GM19351 (cell line): ENCODE measurements around the gene WNT3.
"Not testable (repeated sequence)": the region's sequence is repeated elsewhere in the genome, so short reads cannot be mapped to it uniquely, and the experiment has no call there.

Source experiments
- ATAC-seq: cut with Tn5 transposase; IDR thresholded peaks from one replicate; pipeline ENCODE4 v1.9.1; 2021; ENCODE audit warnings: mild to moderate bottlenecking, moderate library complexity; ENCODE audit not compliant: unreplicated experiment

WNT3 gene

DNA sequence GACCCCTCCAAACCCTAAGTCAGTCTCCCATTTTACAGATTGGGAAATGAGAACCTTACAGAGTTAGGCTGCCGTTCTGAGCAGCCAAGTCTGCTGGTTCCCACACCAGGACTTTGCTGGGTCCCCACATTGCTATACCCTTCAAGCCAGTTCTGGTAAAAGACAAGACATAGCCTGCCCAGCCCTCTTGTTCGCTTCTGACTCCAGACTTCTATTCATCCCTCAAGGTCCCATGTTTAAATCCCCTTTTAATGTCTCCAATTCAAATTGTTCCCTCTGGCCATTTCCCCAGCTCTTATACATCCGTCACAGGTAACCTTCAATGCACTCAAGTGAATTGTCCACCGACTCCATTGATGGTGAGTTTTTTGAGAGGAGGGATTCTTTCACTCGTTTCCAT lies 30.2 kb downstream of the WNT3 start:
- ATAC-seq: no peak

DNA sequence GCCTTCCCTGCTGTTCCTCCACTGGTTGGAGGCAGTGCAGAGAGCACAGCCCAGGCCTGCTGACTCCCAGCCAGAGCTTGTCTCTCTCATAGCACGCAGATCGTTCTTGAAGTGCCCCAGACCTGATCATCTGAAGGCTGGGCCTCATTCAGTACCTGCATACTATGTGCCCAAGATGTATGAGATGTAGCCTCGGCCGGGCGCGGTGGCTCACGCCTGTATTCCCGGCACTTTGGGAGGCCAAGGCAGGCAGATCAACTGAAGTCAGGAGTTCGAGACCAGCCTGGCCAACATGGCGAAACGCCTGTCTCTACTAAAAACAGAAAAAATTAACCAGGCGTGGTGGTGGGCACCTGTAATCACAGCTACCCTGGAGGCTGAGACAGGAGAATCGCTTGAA lies 31.0 kb downstream of the WNT3 start:
- no peak for ATAC-seq

DNA sequence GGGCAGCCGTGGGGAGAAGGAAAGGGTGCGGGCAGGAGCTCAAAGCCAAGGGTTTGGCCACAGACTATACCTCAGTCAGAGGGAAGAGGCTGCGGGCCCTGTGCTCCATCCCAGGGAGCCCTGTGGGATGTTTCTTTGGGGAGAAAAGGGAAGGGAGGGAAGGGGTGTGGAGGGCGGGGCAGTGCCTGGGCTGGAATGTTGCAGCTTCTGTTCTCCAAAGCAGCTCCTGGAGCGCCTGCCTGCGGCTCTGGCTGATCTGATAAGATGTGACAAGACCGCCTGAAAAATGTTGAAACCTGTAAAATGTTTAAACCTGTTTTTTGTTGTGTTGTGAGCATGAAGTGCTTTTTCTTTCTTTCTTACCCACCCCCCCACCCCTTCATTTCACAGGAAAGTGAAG lies 32.8 kb downstream of the WNT3 start:
- no peak for ATAC-seq

DNA sequence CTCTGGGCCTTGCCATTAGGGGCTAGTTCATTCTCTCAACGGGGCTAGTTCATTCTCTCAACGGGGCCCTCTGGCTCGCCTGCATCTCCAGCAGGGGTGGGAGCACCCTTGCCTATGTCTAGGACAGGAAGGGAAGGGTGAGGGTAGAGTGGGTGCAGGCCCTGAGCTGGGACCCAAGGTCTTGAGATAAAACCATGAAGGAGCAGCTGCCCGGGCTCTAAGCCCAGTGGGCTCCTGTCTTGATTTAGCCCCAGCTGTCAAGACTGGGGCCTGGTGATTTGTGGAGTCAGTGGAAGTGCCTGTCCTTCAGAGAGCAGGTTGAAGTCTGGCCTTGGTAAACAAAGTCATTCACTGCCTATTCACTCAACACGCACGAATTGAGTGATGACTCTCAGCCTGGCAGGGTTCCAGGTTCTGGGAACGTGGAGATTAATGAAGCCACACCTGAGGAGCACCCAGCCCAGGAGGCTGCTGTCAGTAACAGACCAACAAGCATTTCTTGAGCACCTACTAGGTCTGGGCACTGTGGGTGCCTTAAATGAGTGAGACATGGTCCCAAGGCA lies 35.4 kb downstream of the WNT3 start:
- no peak for ATAC-seq

DNA sequence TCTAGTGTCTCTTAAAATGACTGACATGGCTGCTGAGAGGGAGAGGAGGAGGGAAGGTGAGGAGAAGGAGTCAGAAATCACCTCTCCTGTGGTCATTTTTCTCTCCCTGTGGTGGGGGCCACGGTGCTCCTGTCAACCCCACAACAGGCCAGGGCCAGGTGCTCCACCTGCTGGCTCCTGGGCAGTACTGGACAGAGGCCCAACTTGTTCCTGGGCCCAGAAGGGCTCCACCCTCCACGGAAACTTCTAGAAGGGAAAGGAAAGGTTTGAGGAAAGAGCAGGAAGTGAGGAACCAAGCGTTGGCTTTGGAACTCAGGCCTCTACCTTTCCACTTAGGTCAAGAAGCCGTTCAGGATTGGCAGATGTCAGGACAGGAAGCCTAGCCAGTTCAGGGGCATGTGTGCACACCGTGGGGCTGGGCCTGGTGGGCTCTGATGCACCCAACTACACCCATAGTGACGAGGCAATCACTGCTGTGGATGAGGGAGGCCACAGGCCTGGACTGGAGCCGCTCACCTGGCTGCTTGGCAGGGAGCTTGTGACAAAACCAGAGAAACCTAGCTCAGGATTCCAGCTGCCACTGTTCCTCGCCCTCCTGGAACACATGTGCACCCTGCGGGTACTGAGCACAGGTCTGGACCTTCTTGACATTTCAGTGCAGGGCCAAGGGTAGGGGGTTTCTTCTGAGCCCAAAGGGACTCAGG lies 36.1 kb downstream of the WNT3 start:
- no peak for ATAC-seq

DNA sequence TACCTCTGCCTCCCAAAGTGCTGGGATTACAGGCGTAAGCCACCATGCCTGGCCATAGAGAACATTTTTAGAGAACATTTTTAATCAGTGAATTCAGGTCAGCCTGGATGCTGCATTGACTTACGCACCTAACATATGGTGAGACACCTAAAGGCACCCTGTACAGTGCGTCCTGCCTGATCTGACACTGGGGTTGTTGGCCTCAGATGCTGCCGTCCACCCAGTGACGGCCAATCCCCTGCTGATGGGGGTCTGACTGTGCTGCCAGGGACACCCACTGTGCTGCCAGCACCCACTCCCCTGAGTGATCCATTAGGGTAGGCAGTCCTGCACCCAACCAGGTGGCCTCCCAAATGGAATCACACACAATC lies 38.5 kb downstream of the WNT3 start:
- no peak for ATAC-seq

DNA sequence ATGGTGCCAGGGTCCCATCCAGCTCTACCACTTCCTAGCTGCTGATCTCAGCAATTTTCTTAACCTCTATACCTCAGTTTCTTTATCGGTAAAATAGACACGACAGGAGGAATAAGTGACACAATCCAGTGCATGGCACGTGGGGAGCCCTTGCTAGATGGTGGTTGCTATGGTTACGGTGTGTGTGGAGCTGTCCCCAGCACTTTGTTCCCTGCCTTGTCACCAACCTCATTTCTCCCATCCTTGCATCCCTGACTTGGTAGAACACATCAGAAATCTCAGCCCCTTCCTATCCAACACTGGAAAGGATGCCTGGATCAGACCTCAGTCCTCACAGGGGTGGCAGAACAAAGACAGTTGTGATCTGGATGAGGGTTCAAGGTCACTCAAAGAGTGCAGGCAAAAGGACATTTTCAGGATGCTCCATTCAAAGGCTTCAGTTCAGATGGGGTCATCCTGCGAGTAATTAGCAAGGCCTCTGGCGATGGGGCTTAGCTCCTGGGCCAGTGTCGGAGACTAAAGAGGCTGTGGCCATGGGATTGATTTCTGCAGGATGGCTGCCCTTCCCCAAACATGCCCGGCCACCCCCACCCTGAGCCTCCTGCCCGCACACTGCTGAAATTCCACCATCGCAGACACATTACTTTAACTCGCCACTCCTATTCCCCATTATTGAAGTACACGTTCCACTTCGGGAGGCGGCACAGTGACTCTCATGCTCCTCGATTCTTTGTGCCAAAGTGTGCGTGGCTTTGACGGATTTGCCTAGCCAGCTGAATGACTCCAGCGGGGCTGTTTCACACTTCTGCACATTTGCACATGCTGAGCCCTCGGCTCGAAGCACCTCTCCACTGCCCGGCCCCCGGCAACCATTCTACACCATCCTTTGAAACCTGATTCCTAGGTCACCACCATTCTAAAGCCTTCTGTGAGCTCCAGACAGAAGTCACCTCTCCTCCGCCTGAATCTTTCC lies 40.3 kb downstream of the WNT3 start:
- ATAC-seq: no peak

DNA sequence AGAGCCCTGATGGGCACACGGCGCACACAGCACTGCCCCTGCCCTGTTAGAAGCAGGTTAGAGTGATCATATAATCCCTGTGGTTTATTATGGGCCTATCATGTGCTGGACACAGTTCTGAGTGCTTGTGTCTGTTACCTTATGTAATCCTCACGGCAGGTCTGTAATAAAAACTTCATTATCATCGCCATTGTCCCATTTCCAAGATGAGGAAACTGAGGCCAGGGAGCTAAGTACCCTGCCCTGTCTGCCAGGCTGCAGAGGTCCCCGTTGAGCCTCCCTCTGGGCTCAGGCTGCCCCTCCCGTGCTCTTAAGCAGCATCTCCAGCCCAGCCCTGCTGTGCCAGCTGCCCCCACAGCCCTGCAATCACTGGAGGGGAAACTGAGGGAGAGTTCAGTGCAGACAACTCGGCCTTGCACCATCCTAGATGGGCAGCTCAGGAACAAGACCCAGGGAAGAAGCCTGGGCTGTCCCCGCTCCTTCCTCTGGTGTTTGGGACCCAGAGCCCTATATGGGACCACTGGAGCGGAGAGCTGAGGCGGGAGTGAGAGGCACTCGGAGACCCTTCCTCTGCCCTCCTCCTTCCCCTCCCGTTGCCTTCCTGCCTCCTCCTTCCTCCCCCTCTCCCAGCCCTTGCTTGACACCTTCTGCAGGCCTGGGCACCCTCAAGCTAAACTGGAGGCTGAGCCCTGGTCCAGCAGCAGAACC lies 42.0 kb downstream of the WNT3 start:
- no peak for ATAC-seq

DNA sequence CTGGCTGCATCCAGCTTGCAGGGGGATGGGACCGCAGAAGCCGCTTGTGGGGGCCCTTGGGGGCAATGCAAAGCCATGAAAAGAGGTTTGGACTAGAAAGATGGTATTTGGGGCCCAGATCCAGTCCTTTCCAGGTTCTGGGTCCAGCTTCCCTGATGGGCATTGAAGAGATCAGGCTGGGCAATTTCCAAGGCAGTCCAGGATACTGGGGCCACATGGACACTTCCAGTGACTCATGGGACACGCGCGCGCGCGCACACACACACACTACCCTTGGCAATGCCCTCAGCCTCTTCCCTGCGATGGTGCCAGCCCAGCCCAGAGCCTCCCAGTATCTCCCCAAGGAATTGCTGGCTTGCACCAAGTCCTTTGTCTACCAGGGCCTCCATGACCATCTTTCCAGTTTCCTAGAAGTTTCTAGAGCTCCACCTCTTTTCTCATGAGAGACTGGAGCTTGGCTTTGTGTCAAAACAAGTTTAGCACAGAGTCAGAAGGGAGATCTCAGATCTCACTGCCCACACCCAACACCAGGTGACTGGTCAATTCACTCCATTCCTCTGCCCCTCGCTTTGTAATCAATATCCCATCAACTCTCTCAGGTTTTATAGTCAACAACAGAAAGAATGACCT lies 44.3 kb downstream of the WNT3 start:
- ATAC-seq: no peak

DNA sequence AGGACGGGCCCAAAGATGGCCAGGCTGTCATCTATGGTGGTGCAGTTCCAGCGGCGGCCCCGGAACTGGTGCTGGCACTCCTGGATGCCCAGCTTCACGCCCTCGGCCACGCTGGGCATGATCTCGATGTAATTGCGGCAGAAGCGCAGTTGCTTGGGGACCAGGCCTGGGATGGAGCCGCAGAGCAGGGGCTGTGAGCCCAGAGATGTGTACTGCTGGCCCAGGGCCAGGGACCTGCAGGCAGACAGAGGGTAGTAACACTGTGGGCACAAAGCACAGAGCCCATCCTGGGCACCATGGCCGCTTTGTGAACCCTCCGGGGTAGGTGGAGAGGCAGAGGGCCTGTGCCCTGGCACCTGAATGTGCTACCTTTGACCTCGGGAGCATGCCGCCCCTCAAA lies 44.8 kb downstream of the WNT3 start:
- ATAC-seq: no peak

DNA sequence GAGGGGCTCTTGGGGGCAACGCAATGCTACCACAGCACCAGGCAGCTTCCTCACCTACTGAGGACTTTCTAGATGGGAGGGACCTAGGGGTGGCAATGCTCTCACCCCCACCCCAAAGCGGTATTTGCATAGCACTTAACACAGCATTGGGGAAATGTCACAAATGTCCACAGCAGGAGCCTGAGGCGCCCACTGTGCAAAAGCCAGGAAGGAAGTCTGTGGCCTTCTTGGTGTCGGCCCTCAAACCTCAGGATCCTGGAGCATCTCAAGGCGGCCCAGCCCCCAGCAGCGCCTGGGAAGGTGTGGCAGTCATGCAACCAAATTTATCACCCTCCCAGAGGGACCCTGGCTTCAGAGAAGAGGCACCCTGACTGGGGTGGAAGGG lies 45.3 kb downstream of the WNT3 start:
- no peak for ATAC-seq

DNA sequence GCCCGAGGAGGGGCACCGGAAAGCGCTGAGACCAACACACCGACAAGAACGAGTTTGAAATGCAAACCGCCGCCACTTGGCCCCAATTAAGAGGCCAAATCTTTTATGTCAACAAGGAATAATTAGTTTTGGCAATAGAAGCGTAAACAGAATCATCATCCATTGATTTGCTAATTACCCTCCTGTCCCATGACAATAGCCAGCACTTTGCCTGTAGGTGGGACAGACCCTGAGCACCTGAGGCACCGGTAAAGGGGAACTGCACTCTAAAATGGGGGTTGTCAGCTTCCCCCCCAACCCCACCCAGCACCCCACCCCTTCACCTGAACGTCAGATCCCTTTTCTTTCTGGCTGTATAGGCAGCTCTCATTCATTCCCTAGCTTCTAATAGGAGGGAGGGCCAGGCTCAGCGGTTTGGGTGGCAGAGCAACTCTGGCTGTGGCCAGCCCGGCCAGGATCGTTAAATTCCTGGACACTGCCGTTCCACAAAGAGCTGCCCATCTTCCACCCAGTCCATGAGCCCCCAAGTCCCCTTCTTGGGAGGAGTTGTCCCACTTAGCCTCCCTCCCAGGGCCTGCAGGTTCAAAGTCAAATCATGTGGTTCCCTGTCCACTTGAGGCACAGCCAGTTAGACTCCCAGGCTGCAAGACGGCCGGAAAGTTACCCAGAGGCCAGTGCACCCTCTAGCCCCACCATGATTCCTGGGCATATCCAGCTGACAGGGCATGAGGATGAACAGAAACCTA lies 45.8 kb downstream of the WNT3 start:
- ATAC-seq: no peak

DNA sequence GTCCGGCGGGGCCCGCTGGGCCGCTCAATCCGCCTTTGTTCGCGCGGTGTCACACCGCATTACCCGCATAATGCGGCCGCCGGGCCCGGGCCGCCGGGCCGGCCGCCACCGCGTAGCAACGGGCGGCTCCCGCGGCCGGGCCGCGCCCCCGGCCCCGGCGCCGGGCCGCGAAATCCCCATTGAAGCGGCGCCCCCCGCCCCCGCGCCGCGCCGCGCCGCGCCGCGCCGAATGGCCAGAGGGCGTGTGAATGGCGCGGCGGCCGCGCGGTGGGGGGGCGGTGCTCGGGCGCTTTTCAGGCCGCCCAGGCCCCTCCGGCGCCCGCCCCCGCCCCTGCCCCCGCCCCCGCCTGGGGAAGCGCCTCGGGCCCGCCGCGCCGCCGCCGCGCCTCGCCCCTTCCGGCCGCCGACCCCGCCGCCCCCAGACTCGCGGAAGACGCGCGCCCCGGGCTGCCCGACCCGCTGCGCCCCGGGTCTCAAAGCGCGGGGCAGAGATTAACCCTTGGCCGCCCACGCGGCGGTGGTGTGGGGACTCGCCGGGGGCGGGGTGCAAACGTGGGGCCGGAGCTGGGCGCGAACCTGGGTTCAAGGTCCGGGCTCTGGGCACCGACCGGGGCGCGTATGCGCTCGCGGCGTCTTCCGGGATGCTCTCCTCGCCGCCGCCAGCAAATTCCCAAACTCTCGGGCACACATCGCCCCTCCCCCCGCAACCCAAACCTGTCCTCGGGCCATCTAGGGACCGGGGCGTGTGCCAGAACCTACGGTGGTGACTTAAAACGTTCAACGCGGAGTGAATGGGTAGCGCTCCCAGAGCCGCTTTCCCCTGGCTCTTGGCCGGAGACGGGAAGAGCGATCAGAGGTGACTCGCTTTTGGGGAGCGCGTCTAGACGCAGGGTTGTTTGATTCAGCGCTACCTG lies 46.7 kb downstream of the WNT3 start:
- ATAC-seq: no peak

DNA sequence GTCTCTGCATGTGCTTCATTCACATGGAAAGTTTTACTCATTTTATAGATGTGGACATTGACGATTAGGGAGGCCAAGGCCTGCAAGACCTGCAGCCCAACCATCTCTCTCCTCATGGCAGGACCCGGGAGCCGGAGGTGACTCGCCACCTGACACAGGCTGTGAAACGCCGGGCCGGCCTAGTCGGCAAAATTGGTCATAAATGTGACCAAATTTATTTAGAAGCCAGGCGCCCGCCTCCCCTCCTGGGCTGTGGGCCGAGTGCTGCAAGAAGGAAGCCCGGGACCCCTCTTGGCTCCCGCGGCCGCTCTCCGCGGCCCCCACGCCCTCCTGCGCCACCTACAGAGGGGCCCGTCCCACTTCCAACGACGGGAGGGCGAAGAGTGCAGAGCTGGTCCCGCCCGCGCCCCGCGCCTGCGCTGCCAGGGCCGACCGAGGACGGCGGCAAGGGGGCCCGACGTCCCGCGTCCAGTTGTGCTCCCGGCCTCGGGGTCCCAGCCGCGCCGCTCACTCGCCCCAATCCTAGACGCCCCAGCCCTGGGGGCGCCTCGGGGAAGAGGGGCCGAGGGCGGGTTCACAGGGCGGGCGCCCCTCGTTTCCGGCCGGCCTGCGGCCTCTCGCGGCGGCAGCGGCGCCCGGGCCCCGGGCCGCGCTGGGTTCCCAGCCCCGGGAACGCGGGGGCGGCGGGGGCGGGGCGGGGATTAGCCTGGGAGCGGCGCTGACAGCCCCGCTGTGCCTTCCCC lies 47.5 kb downstream of the WNT3 start:
- ATAC-seq: no peak

DNA sequence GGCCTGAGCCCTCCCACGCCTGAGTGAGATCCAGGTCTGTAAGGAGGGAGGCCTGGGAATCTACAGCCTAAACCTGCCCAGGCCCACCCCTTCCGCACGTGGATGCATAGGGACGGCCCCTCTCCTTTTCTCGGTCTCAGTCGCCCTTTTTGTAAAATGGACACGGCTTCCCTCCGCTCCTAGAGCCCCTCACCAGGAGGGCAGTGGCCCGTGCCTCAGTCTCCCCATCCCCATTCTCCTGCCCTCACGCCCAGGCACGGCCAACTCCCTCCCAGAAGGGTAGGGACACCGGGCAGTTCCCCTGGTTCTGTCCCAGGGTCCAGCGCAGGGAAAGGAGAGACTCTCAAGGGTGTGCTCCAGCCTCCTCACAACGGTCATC lies 48.1 kb downstream of the WNT3 start:
- no peak for ATAC-seq

DNA sequence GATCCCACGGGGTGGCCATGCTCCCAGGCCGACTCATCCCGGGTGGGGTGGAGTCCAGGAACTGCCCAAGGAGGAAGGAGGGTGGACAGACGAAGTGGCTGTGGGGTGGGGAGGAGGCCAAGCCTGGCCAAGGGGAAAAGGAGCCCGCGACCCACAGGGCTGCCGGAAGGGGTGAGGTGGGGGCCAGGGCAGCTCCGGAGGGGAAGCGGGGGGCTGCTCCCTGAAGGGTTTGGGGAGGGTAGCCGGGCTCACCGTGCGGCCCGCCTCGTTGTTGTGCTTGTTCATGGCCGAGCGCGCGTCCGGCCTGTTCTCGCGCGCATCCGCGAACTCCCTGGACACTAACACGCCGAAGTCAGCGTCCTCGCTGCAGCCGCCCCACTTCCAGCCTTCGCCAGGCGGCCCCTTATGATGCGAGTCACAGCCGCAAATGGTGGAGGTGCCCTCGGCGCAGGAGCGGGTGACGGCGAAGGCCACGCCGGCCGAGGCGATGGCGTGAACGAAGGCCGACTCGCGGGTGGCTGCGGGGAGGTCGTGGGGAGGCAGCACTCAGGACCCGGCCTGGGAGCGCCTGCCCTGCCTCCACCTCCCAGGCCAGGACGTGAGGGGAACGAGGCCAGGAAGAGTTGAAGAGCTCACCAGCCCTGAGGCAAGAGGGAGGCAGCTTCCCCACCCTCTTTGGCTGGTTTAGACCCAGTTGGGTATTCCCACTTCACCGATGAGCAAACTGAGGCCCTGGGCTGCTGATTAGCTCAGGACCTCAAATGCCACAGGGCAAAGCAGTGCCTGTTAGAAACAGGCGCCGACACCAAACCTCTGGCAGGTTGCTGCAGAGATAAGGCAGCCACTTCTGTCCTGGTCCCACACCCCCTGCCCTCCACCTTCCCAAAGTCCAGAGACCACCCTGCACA lies 48.7 kb downstream of the WNT3 start:
- no peak for ATAC-seq

DNA sequence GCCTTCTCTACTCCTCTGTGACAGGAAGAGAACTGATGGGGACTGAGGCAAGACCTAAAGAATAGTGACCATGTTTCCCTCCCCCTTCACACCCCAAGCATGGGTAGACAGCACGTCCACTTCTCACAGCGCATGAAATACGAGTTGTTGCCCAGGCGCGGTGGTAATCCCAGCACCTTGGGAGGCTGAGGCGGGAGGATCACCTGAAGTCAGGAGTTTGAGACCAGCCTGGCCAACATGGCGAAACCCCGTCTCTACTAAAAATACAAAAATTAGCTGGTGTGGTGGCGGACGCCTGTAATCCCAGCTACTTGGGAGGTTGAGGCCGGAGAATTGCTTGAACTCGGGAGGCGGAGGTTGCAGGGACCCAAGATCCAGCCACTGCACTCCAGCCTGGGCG lies 49.6 kb downstream of the WNT3 start:
- not testable (repeated sequence) for ATAC-seq

DNA sequence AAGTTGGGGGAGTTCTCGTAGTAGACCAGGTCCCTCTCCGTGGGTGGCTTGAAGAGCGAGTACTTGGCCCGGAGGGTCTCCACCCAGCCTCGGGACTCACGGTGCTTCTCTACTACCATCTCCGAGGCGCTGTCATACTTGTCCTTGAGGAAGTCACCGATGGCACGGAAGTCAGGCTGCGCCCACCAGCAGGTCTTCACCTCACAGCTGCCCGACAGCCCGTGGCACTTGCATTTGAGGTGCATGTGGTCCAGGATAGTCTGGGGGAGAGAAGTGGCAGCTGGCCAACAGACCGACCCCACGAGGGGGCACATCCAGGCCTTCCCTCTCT lies 50.0 kb downstream of the WNT3 start:
- no peak for ATAC-seq
